Uterus (tissue), 4 donors: ENCODE data around the gene ELOVL7. TPM values are rescaled to one million over a fixed set of nuclear protein-coding genes. Genes with fewer than 3 reads are reported as not detected.
"Not testable (repeated sequence)": the region's sequence is repeated elsewhere in the genome, so short reads cannot be mapped to it uniquely, and the experiment has no call there.

ENCODE experiments used
- DNase-seq, 2 donors: peaks; one replicate each; pipeline ENCODE4 v3.0.0-alpha.2; 2019 to 2020
- H3K27ac ChIP-seq, 2 donors: fragments of 200-600 bp; sonication (generic); 1 replicate in 1 of 2; 2 replicates in 1 of 2; pipeline ENCODE4 v1.5.1; 2016 to 2018
- H3K27me3 ChIP-seq, 2 donors: fragments of 200-600 bp; sonication (generic); one replicate each; pipeline ENCODE4 v1.5.1; 2018 to 2019; ENCODE audit warnings: control low read depth in 1 of 2
- H3K36me3 ChIP-seq, 2 donors: fragments of 200-600 bp; sonication (generic); one replicate each; pipeline ENCODE4 v1.5.1; 2019; ENCODE audit warnings: control low read depth in 1 of 2
- H3K4me1 ChIP-seq, 2 donors: fragments of 200-600 bp; sonication (generic); one replicate each; pipeline ENCODE4 v1.5.1; 2018 to 2019; ENCODE audit warnings: control low read depth in 1 of 2
- H3K4me3 ChIP-seq, 2 donors: fragments of 200-600 bp; sonication (generic); 1 replicate in 1 of 2; 2 replicates in 1 of 2; pipeline ENCODE4 v1.5.1; 2018 to 2019; ENCODE audit warnings: mild to moderate bottlenecking in 1 of 2
- H3K9me3 ChIP-seq, 2 donors: fragments of 200-600 bp; sonication (generic); one replicate each; pipeline ENCODE4 v1.5.1; 2019; ENCODE audit warnings: control low read depth in 1 of 2
- POLR2A ChIP-seq, 2 donors: fragments of 450-650 bp; IDR thresholded peaks; one replicate each; pipeline ENCODE4 v1.6.1; 2016; ENCODE audit warnings: antibody characterized with exemption in 2 of 2, mild to moderate bottlenecking in 1 of 2, moderate library complexity in 1 of 2
- intact Hi-C: fragments of 100-400 bp; cut with DNase I; formaldehyde crosslinking; loops from one replicate; pipeline ENCODE4 v1.15.1; 2023; ENCODE audit warnings: low total_unique reads
- total RNA-seq, 4 donors: library from RNA; depleted of rRNA in 3 of 4; stranded (reverse); fragments of >200 nt in 3 of 4; gene quantifications; one replicate each; pipeline versions ENCODE4 v1.1.0 to v1.2.4, GENCODE V29; 2014 to 2023
- TF ChIP-seq, protein P1 (sequence below), 4 experiments: fragments of 200-600 bp in 2 of 4; fragments of 450-650 bp in 2 of 4; sonication (generic) in 2 of 4; IDR thresholded peaks; one replicate each; pipeline ENCODE4 v1.5.1; 2016 to 2019; ENCODE audit warnings: antibody characterized with exemption in 4 of 4, mild to moderate bottlenecking in 2 of 4, moderate library complexity in 1 of 4
- donor health status: DM: yes; HTN: yes; CAD: no.

The ELOVL7 gene
- total RNA-seq, 4 donors from 2014 or later = 1.3 to 8.2 (median 2.9) TPM

DNA sequence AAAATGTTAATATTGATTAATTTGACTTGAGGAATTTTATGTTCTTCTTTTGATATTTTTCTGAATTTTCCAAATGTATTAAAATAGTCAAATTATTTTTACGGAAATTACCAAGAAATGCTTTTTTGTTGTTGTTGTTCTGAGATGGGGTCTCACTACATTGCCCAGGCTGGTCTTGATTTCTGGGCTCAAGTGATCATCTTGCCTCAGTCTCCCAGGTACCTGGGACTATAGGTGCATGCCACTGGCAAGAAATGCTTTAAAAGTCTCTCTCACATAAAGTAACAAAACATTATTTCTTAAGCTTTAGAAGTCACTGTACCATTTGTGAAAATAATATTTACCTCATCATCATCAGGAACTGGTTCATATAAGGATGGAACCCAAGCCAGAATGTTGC lies 43.0 kb upstream of the ELOVL7 start:
- H3K27me3 ChIP-seq = no peaks in the 10 kb centered on the region
- no peak for DNase-seq
- TF ChIP-seq, protein P1, sequence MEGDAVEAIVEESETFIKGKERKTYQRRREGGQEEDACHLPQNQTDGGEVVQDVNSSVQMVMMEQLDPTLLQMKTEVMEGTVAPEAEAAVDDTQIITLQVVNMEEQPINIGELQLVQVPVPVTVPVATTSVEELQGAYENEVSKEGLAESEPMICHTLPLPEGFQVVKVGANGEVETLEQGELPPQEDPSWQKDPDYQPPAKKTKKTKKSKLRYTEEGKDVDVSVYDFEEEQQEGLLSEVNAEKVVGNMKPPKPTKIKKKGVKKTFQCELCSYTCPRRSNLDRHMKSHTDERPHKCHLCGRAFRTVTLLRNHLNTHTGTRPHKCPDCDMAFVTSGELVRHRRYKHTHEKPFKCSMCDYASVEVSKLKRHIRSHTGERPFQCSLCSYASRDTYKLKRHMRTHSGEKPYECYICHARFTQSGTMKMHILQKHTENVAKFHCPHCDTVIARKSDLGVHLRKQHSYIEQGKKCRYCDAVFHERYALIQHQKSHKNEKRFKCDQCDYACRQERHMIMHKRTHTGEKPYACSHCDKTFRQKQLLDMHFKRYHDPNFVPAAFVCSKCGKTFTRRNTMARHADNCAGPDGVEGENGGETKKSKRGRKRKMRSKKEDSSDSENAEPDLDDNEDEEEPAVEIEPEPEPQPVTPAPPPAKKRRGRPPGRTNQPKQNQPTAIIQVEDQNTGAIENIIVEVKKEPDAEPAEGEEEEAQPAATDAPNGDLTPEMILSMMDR (IDR thresholded peaks at IDR 0.05) = no peak
- no peak for TF ChIP-seq POLR2A (IDR thresholded peaks at IDR 0.05)
- H3K4me3 ChIP-seq = no peak overlapping the region
- H3K4me1 ChIP-seq = no peaks in the 10 kb centered on the region
- intact Hi-C loops = no loop called here
- H3K9me3 ChIP-seq = no peaks in the 10 kb centered on the region
- no peaks in the 10 kb centered on the region for H3K36me3 ChIP-seq
- H3K27ac ChIP-seq = no peak overlapping the region

DNA sequence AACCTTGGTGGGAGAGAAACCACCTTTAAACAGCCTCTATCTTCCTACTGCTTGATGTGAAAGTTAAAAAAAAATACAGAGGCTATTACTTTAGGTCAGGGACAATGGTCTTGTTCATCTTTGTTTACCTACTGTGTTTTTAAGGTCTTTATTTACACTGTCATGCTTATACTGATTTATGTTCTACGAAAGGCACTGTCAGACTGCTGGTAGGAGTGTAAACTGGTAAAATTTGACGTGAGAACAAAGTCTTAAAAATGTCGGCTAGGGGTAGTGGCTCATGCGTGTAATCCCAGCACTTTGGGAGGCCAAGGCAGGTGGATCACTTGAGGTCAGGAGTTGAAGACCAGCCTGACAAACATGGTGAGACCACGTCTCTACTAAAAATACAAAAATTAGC lies 42.1 kb upstream of the ELOVL7 start:
- Histone ChIP-seq H3K4me1 (no peaks in the 10 kb centered on the region), H3K36me3 (no peaks in the 10 kb centered on the region), H3K27ac (no peak overlapping the region), H3K4me3 (no peak overlapping the region), H3K9me3 (no peaks in the 10 kb centered on the region), H3K27me3 (no peaks in the 10 kb centered on the region)
- no peak for TF ChIP-seq POLR2A (IDR thresholded peaks at IDR 0.05)
- TF ChIP-seq, protein P1 (IDR thresholded peaks at IDR 0.05) = no peak
- intact Hi-C loops = no loop called here
- no peak for DNase-seq

DNA sequence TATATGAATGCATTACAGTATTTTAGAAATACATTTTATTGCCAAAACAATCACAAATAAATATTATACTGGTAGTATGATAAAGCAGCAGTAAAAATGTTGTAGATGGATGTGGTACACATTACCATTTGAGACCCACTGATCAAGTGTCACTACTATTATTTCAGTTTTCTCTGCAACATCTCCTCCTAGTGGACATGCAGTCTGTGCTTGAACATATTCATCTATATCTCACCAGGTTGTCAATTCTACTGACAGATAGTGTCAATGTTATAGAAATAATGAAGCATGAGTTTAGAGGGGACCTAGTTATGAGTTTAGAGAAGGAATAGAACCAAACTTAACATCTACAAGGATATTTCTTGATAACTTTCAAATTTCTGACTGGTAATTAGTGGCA lies 39.2 kb upstream of the ELOVL7 start:
- H3K36me3 ChIP-seq = no peaks in the 10 kb centered on the region
- no peak overlapping the region for H3K4me3 ChIP-seq
- no peak for DNase-seq
- H3K27ac ChIP-seq = no peak overlapping the region
- no peaks in the 10 kb centered on the region for H3K4me1 ChIP-seq
- TF ChIP-seq, protein P1 (IDR thresholded peaks at IDR 0.05) = no peak
- TF ChIP-seq POLR2A (IDR thresholded peaks at IDR 0.05) = no peak
- intact Hi-C loops = no loop called here
- H3K9me3 ChIP-seq = no peaks in the 10 kb centered on the region
- H3K27me3 ChIP-seq = no peaks in the 10 kb centered on the region

DNA sequence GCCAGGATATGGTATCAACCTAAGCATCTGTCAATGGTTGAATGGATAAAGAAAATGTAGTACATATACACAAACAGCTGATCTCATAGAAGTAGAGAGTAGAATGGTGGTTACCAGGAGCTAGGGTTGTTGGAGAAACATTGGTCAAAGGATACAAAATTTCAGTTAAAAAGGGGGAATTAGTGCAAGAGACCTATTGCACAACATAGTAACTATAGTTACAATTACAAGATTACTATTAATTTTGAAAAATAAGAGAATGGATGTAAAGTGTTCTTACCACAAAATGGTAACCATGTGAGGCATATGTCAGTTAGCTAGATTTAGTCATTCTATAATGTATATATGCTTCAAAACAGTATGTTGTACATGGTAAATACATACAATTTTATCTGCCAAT lies 28.8 kb upstream of the ELOVL7 start:
- no peaks in the 10 kb centered on the region for H3K36me3 ChIP-seq
- no peaks in the 10 kb centered on the region for H3K4me1 ChIP-seq
- H3K27ac ChIP-seq = no peak overlapping the region
- TF ChIP-seq, protein P1 (IDR thresholded peaks at IDR 0.05) = no peak
- no peak for TF ChIP-seq POLR2A (IDR thresholded peaks at IDR 0.05)
- no peaks in the 10 kb centered on the region for H3K27me3 ChIP-seq
- intact Hi-C loops = no loop called here
- DNase-seq = no peak
- peaks cover 0 to 6% of the 10 kb centered on the region in 2 donors for H3K9me3 ChIP-seq
- no peak overlapping the region for H3K4me3 ChIP-seq

- no peak for DNase-seq
- Histone ChIP-seq H3K9me3 (peaks cover 0 to 6% of the 10 kb centered on the region in 2 donors), H3K4me3 (no peak overlapping the region), H3K27ac (no peak overlapping the region), H3K4me1 (no peaks in the 10 kb centered on the region), H3K36me3 (no peaks in the 10 kb centered on the region), H3K27me3 (no peaks in the 10 kb centered on the region)
- intact Hi-C loops = no loop called here
- TF ChIP-seq POLR2A (IDR thresholded peaks at IDR 0.05) = no peak
- TF ChIP-seq, protein P1 (IDR thresholded peaks at IDR 0.05) = no peak
These were observed 26.8 kb upstream of the ELOVL7 start for GRCh38 chr5:60870857-60871256.

- H3K27me3 ChIP-seq, H3K36me3 ChIP-seq, DNase-seq, H3K4me1 ChIP-seq, intact Hi-C loops, H3K4me3 ChIP-seq, H3K9me3 ChIP-seq, H3K27ac ChIP-seq: not testable (repeated sequence)
These were observed 16.5 kb upstream of the ELOVL7 start for GRCh38 chr5:60860572-60860971.
